Calu3 (cell line): ENCODE data around the gene PRKCZ. TPM values are rescaled to one million over a fixed set of nuclear protein-coding genes. Genes with fewer than 3 reads are reported as not detected.

ENCODE experiments used
- BruUV-seq: library from RNA; stranded (reverse); fragments of 400-500 nt; replicated peaks from 2 replicates; lab custom pipeline; 2021; lab: Mats Ljungman, UMichigan
- CTCF ChIA-PET: fragments of 300-600 bp; sonication (Branson Sonifier 250); formaldehyde crosslinking; loops from one replicate; lab custom pipeline; 2022; ENCODE audit warnings: antibody characterized with exemption; lab: Charles Lee
- DNase-seq: peaks from one replicate; pipeline ENCODE4 v3.0.0; 2022
- H3K27ac Mint-ChIP-seq: one replicate; pipeline ENCODE4 v1.8.0; 2022; ENCODE audit warnings: mixed read lengths; ENCODE audit not compliant: unreplicated experiment
- H3K27me3 Mint-ChIP-seq: one replicate; pipeline ENCODE4 v1.8.0; 2022; ENCODE audit warnings: mixed read lengths; ENCODE audit not compliant: unreplicated experiment
- H3K36me3 Mint-ChIP-seq: one replicate; pipeline ENCODE4 v1.8.0; 2022; ENCODE audit warnings: mild to moderate bottlenecking, moderate library complexity, mixed read lengths; ENCODE audit not compliant: insufficient read depth, unreplicated experiment
- H3K4me1 Mint-ChIP-seq: one replicate; pipeline ENCODE4 v1.8.0; 2022; ENCODE audit warnings: mild to moderate bottlenecking, low read depth, mixed read lengths; ENCODE audit not compliant: unreplicated experiment
- H3K4me3 Mint-ChIP-seq: one replicate; pipeline ENCODE4 v1.8.0; 2022; ENCODE audit warnings: mild to moderate bottlenecking, low read depth, moderate library complexity, mixed read lengths; ENCODE audit not compliant: unreplicated experiment
- H3K9me3 Mint-ChIP-seq: one replicate; pipeline ENCODE4 v1.8.0; 2022; ENCODE audit warnings: low read depth, mixed read lengths; ENCODE audit not compliant: unreplicated experiment
- intact Hi-C: fragments of 100-400 bp; cut with micrococcal nuclease; formaldehyde crosslinking; loops from one replicate; pipeline ENCODE4 v1.10.0; 2022; ENCODE audit not compliant: unreplicated experiment
- total RNA-seq: library from RNA; stranded (reverse); gene quantifications from 2 replicates; pipeline ENCODE4 v1.2.3, GENCODE V29; 2022
- TF ChIP-seq, protein P1 (sequence below): fragments of 200-600 bp; IDR thresholded peaks from one replicate; pipeline ENCODE4 v1.8.0; 2022; ENCODE audit warnings: antibody characterized with exemption; ENCODE audit not compliant: unreplicated experiment

Gene PRKCZ
- total RNA-seq, 1 experiment from 2014 or later = 26.0 TPM

DNA sequence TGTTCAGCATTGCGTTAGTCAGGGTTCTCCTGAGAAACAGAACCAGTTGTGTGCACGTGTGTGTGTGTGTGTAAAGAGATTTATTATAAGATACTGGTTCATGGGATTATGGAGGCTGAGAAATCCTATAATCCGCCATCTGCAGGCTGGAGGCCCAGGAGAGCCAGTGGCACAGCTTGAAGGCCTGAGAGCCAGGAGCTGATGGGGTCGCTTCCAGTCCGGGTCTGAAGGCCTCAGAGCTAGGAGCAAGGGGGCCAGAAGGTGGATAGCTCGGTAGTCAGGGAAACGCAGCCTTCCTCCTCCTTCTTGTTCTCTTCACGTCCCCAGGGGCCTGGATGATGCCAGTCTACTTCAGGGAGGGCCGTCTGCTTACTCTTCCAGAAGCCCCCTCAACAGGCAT, 106.7 kb downstream of the PRKCZ start:
- intact Hi-C loops = no loop called here
- BruUV-seq = no TSS peak
- TF ChIP-seq, protein P1, sequence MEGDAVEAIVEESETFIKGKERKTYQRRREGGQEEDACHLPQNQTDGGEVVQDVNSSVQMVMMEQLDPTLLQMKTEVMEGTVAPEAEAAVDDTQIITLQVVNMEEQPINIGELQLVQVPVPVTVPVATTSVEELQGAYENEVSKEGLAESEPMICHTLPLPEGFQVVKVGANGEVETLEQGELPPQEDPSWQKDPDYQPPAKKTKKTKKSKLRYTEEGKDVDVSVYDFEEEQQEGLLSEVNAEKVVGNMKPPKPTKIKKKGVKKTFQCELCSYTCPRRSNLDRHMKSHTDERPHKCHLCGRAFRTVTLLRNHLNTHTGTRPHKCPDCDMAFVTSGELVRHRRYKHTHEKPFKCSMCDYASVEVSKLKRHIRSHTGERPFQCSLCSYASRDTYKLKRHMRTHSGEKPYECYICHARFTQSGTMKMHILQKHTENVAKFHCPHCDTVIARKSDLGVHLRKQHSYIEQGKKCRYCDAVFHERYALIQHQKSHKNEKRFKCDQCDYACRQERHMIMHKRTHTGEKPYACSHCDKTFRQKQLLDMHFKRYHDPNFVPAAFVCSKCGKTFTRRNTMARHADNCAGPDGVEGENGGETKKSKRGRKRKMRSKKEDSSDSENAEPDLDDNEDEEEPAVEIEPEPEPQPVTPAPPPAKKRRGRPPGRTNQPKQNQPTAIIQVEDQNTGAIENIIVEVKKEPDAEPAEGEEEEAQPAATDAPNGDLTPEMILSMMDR = no peak
- Mint-ChIP-seq H3K27me3 (no peaks in the 10 kb centered on the region), H3K4me3 (no peak overlapping the region), H3K4me1 (no peaks in the 10 kb centered on the region), H3K9me3 (peaks cover 6% of the 10 kb centered on the region), H3K27ac (no peak overlapping the region), H3K36me3 (peaks cover 28% of the 10 kb centered on the region)
- CTCF ChIA-PET = no interaction called here
- no peak for DNase-seq

- BruUV-seq = no TSS peak
- Mint-ChIP-seq H3K9me3 (peaks cover 7% of the 10 kb centered on the region), H3K36me3 (peaks cover 24% of the 10 kb centered on the region), H3K27me3 (no peaks in the 10 kb centered on the region), H3K4me3 (no peak overlapping the region), H3K4me1 (no peaks in the 10 kb centered on the region), H3K27ac (no peak overlapping the region)
- intact Hi-C loops = no loop called here
- DNase-seq = no peak
- TF ChIP-seq, protein P1 = no peak
- CTCF ChIA-PET = no interaction called here
Measured at GRCh38 chr1:2157856-2158255, 107.6 kb downstream of the PRKCZ start.

GRCh38 chr1:2158272-2158671, 108.1 kb downstream of the PRKCZ start:
- CTCF ChIA-PET = no interaction called here
- no peak overlapping the region for H3K27ac Mint-ChIP-seq
- no peaks in the 10 kb centered on the region for H3K4me1 Mint-ChIP-seq
- no TSS peak for BruUV-seq
- peaks cover 9% of the 10 kb centered on the region for H3K9me3 Mint-ChIP-seq
- TF ChIP-seq, protein P1 = no peak
- no peak for DNase-seq
- H3K36me3 Mint-ChIP-seq = peaks cover 24% of the 10 kb centered on the region
- no peak overlapping the region for H3K4me3 Mint-ChIP-seq
- no peaks in the 10 kb centered on the region for H3K27me3 Mint-ChIP-seq
- intact Hi-C loops = no loop called here

DNA sequence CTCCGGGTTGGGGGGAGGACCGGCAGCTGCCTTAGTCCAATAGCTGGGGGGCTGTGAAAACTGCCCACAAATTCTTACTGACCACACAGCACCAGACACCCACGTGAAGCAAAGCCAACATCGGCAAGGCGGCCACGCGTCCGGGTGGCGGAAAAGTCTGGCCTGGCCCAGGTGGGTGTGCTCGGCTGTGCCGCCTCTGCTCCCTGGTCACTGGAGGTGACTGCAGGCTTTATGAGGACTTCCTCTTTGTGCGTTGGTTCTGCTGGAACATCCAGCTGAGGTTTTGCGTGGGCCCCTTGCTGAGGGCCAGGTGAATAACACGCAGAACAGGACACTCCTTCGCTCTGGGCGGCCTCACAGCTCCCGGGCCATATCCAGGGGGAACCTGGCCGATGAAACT, 108.9 kb downstream of the PRKCZ start:
- Mint-ChIP-seq H3K27ac (no peak overlapping the region), H3K4me3 (no peak overlapping the region), H3K27me3 (no peaks in the 10 kb centered on the region), H3K4me1 (no peaks in the 10 kb centered on the region), H3K9me3 (peaks cover 9% of the 10 kb centered on the region), H3K36me3 (peaks cover 17% of the 10 kb centered on the region)
- no peak for DNase-seq
- intact Hi-C loops = no loop called here
- CTCF ChIA-PET = no interaction called here
- TF ChIP-seq, protein P1 = no peak
- BruUV-seq = no TSS peak
